Measurements from ENCODE around the gene BOLA1.

The BOLA1 gene

GRCh38 chr1:149899460-149900284, at the start of gene BOLA1 (continued):
- TF ChIP-seq ZNF48 (tag by site-specific recombination; IDR thresholded peaks at IDR 0.05) (no peak), ZNF24 (tag by site-specific recombination; IDR thresholded peaks at IDR 0.05) (0 out of 2 replicates have a peak, but pooled peaks have one; percentile 68), HOXC10 (CRISPR knock-in tag; IDR thresholded peaks at IDR 0.05) (no peak), ZNF777 (tag by site-specific recombination; IDR thresholded peaks at IDR 0.05; ENCODE audit: borderline replicate concordance) (no peak), SETDB1 (IDR thresholded peaks at IDR 0.05; ENCODE audit: insufficient read length, low read length) (peak; percentile 11), ZNF138 (tag by site-specific recombination; IDR thresholded peaks at IDR 0.05; ENCODE audit: borderline replicate concordance) (no peak), ZNF670 (tag by site-specific recombination; IDR thresholded peaks at IDR 0.05; ENCODE audit: low read depth) (no peak), ZNF596 (tag by site-specific recombination; IDR thresholded peaks at IDR 0.05) (no peak), ZNF488 (tag by site-specific recombination; IDR thresholded peaks at IDR 0.05) (no peak), MYNN (tag by site-specific recombination; IDR thresholded peaks at IDR 0.05; ENCODE audit: borderline replicate concordance) (no peak), ZNF624 (tag by site-specific recombination; IDR thresholded peaks at IDR 0.05) (no peak), ZNF37A (tag by site-specific recombination; IDR thresholded peaks at IDR 0.05) (no peak), ZNF23 (tag by site-specific recombination; IDR thresholded peaks at IDR 0.05; ENCODE audit: borderline replicate concordance) (no peak), ZNF530 (tag by site-specific recombination; IDR thresholded peaks at IDR 0.05; ENCODE audit: low read depth) (no peak), ZNF132 (tag by site-specific recombination; IDR thresholded peaks at IDR 0.05; ENCODE audit: borderline replicate concordance) (no peak), ZSCAN16 (tag by site-specific recombination; IDR thresholded peaks at IDR 0.05) (no peak), ZNF223 (tag by site-specific recombination; IDR thresholded peaks at IDR 0.05) (peak; percentile 93), ZNF837 (tag by site-specific recombination; IDR thresholded peaks at IDR 0.05) (no peak), ZNF623 (tag by site-specific recombination; IDR thresholded peaks at IDR 0.05) (0 out of 2 replicates have a peak, but pooled peaks have one; percentile 6), ZNF521 (tag by site-specific recombination; IDR thresholded peaks at IDR 0.05) (no peak), ZNF654 (tag by site-specific recombination; IDR thresholded peaks at IDR 0.05; ENCODE audit: low read depth) (no peak), FEZF1 (tag by site-specific recombination; IDR thresholded peaks at IDR 0.05) (no peak), ZNF621 (tag by site-specific recombination; IDR thresholded peaks at IDR 0.05) (no peak), ZSCAN4 (tag by site-specific recombination; IDR thresholded peaks at IDR 0.05) (no peak), ZNF544 (tag by site-specific recombination; IDR thresholded peaks at IDR 0.05) (no peak), ZFP3 (tag by site-specific recombination; IDR thresholded peaks at IDR 0.05; ENCODE audit: low read depth) (no peak), ZNF221 (tag by site-specific recombination; IDR thresholded peaks at IDR 0.05; ENCODE audit: borderline replicate concordance) (no peak), ZNF518A (tag by site-specific recombination; conservative IDR thresholded peaks at IDR 0.05; ENCODE audit: low read depth) (peak; percentile 24; the same call in 1 of the 2 replicates)
- TF ChIP-seq, protein P1, sequence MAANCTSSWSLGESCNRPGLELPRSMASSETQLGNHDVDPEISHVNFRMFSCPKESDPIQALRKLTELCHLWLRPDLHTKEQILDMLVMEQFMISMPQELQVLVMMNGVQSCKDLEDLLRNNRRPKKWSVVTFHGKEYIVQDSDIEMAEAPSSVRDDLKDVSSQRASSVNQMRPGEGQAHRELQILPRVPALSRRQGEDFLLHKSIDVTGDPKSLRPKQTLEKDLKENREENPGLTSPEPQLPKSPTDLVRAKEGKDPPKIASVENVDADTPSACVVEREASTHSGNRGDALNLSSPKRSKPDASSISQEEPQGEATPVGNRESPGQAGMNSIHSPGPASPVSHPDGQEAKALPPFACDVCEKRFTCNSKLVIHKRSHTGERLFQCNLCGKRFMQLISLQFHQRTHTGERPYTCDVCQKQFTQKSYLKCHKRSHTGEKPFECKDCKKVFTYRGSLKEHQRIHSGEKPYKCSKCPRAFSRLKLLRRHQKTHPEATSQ (tag by site-specific recombination; IDR thresholded peaks at IDR 0.05): no peak
- TF ChIP-seq, protein P2, sequence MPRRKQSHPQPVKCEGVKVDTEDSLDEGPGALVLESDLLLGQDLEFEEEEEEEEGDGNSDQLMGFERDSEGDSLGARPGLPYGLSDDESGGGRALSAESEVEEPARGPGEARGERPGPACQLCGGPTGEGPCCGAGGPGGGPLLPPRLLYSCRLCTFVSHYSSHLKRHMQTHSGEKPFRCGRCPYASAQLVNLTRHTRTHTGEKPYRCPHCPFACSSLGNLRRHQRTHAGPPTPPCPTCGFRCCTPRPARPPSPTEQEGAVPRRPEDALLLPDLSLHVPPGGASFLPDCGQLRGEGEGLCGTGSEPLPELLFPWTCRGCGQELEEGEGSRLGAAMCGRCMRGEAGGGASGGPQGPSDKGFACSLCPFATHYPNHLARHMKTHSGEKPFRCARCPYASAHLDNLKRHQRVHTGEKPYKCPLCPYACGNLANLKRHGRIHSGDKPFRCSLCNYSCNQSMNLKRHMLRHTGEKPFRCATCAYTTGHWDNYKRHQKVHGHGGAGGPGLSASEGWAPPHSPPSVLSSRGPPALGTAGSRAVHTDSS (tag by site-specific recombination; IDR thresholded peaks at IDR 0.05): no peak

Measured in HEK293 (cell line).